NCI-H1694 (cell line): Measurements from ENCODE around the gene PSMD8.
"Not testable (repeated sequence)": the region's sequence is repeated elsewhere in the genome, so short reads cannot be mapped to it uniquely, and the experiment has no call there.

Source experiments
- DNase-seq: peaks from one replicate; lab custom pipeline; 2025; lab: John Stamatoyannopoulos, UW

PSMD8 gene

GRCh38 chr19:38374332-38375097 lies at the start of gene PSMD8:
TSS of gene PSMD8 (plus strand) at chr19:38374571. CDS start at chr19:38374602, 31 bp downstream.
- peak; percentile 99 for DNase-seq

GRCh38 chr19:38326591-38326990 lies 47.8 kb upstream of the PSMD8 start:
- no peak for DNase-seq

GRCh38 chr19:38329651-38330050 lies 44.7 kb upstream of the PSMD8 start:
- no peak for DNase-seq

GRCh38 chr19:38331728-38332127 lies 42.6 kb upstream of the PSMD8 start:
- DNase-seq = no peak

- no peak for DNase-seq
These were observed 41.1 kb upstream of the PSMD8 start for GRCh38 chr19:38333245-38333644.

GRCh38 chr19:38335949-38336637 lies 38.3 kb upstream of the PSMD8 start:
- peak; percentile 95 for DNase-seq

- peak; percentile 69 for DNase-seq
These were observed 37.6 kb upstream of the PSMD8 start for GRCh38 chr19:38336638-38337359.

GRCh38 chr19:38337360-38337653 lies 37.1 kb upstream of the PSMD8 start:
- no peak for DNase-seq

- not testable (repeated sequence) for DNase-seq
These were observed 35.4 kb upstream of the PSMD8 start for GRCh38 chr19:38339011-38339410.

- no peak for DNase-seq
These were observed 33.4 kb upstream of the PSMD8 start for GRCh38 chr19:38340927-38341326.

- DNase-seq = no peak
These were observed 27.5 kb upstream of the PSMD8 start for GRCh38 chr19:38346837-38347236.

- no peak for DNase-seq
These were observed 23.5 kb upstream of the PSMD8 start for GRCh38 chr19:38350883-38351282.

GRCh38 chr19:38351865-38352395 lies 22.4 kb upstream of the PSMD8 start:
- no peak for DNase-seq

- peak; percentile 87 for DNase-seq
These were observed 21.8 kb upstream of the PSMD8 start for GRCh38 chr19:38352611-38353010.

- no peak for DNase-seq
These were observed 18.3 kb upstream of the PSMD8 start for GRCh38 chr19:38355728-38356725.

- no peak for DNase-seq
These were observed 16.3 kb upstream of the PSMD8 start for GRCh38 chr19:38358071-38358470.

- no peak for DNase-seq
These were observed 14.9 kb upstream of the PSMD8 start for GRCh38 chr19:38359242-38360021.

GRCh38 chr19:38360351-38360750 lies 14.0 kb upstream of the PSMD8 start:
- DNase-seq = no peak

- no peak for DNase-seq
These were observed 13.3 kb upstream of the PSMD8 start for GRCh38 chr19:38360839-38361631.

GRCh38 chr19:38361633-38362075 lies 12.7 kb upstream of the PSMD8 start:
- peak; percentile 83 for DNase-seq
